ENCODE measurements around the gene SLK.

Gene SLK

DNA sequence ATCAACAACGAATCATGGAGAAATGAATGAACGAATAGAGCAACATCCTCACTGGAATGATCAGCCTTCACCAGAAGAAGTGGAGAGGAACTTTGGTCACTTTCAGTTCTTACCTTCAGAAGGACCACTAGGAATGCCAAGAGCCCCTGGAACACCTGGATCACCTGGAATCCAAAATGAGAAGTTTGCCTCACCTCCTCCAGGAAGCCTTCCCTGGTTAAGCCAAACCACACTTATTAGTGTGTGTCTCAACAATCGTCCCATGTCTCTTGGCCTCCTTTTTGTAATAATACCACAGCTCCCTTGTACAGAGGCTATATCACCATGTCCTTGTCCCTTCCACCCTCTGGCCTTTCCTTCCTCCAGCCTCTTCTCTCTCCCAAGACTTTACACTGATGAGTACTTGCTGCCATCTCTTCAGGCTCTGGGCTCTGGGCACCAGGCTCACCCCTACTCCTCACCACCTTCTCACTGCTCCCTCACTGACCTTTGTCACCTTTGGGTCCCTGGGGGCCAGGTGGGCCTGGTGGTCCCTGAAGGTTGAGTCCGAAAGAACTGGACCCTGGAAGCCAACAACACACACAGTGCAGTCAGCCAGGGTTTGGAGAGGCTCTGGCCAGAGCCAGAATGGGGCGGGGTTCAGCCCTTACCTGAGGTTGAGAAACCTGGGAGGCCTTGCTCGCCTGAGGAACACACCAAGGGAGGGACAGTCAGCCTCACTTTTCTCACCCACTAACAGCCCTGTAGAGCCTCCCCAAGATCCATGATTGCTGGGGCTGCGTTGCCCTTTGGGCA is 72.2 kb downstream of the SLK start:
- peaks cover 0 to 3% of the 10 kb centered on the region in 2 experiments for H3K36me3 ChIP-seq (ENCODE audit: control insufficient read depth in 1 of 2, insufficient read depth in 2 of 2, low read length in 2 of 2)
- no peak overlapping the region for H3K4ac ChIP-seq (ENCODE audit: low read depth, low read length)
- no peak overlapping the region for H2BK120ac ChIP-seq (ENCODE audit: insufficient read depth, low read length, poor library complexity)
- H4K12ac ChIP-seq (ENCODE audit: low read depth, low read length), result no peak overlapping the region
- no peak overlapping the region for H4K91ac ChIP-seq (ENCODE audit: low read depth, low read length)
- no peak overlapping the region for H3K4me2 ChIP-seq (ENCODE audit: low read length)
- no peak overlapping the region for H2AK5ac ChIP-seq (ENCODE audit: low read length)
- H3K27ac ChIP-seq (ENCODE audit: low read depth, low read length), result no peak overlapping the region
- H3K4me3 ChIP-seq (ENCODE audit: low read depth, low read length), result no peak overlapping the region
- H2BK5ac ChIP-seq (ENCODE audit: low read depth, low read length, poor library complexity), result no peak overlapping the region
- H3K79me1 ChIP-seq (ENCODE audit: low read length), result no peaks in the 10 kb centered on the region
- H3K27me3 ChIP-seq (ENCODE audit: insufficient read depth, low read length), result no peaks in the 10 kb centered on the region
- no peak overlapping the region for H3K23ac ChIP-seq (ENCODE audit: low read length)
- no peaks in the 10 kb centered on the region for H3K9me3 ChIP-seq (ENCODE audit: insufficient read depth, low read depth, low read length)
- WGBS (ENCODE audit: extremely low coverage, insufficient coverage, insufficient read length), result no CpG with 5 or more reads among the region's 7 CpGs
- no peaks in the 10 kb centered on the region for H3K4me1 ChIP-seq (ENCODE audit: control insufficient read depth in 1 of 2, insufficient read depth in 2 of 2, low read length in 2 of 2)
- no peak overlapping the region for H4K8ac ChIP-seq (ENCODE audit: low read depth, low read length)
- H3K79me2 ChIP-seq (ENCODE audit: control insufficient read depth, insufficient read depth, low read length, poor library complexity), result no peaks in the 10 kb centered on the region
- no peak overlapping the region for H3K14ac ChIP-seq (ENCODE audit: low read length)
- no peak overlapping the region for H2BK12ac ChIP-seq (ENCODE audit: low read length)
- H3K9ac ChIP-seq (ENCODE audit: low read length), result no peak overlapping the region
- no peak for DNase-seq
- H2AFZ ChIP-seq (ENCODE audit: insufficient read depth, low read length, poor library complexity), result no peak overlapping the region
- H3K18ac ChIP-seq (ENCODE audit: low read length), result no peak overlapping the region

DNA sequence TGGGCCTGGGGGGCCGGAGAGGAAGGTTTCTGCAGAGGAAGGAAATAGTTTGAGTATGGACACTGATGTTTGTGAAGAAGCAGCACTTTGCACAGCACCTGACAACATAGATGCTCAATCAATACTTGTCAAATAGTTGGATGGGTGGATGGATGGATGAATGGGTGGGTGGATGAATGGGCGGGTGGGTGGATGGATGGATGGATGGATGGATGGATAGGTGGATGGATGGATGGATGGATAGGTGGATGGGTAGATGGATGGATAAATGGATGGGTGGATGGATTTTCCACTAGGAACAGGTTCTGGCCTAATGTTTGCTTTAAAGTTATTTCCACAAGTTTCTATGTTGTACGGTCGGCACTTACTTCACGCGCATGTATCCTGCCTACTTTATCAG is 73.4 kb downstream of the SLK start:
- H3K4me2 ChIP-seq (ENCODE audit: low read length), result no peak overlapping the region
- no peak overlapping the region for H3K18ac ChIP-seq (ENCODE audit: low read length)
- DNase-seq, result no peak
- no peak overlapping the region for H3K23ac ChIP-seq (ENCODE audit: low read length)
- no peak overlapping the region for H2BK5ac ChIP-seq (ENCODE audit: low read depth, low read length, poor library complexity)
- no peak overlapping the region for H2BK12ac ChIP-seq (ENCODE audit: low read length)
- no peak overlapping the region for H3K27ac ChIP-seq (ENCODE audit: low read depth, low read length)
- no peak overlapping the region for H2AFZ ChIP-seq (ENCODE audit: insufficient read depth, low read length, poor library complexity)
- no peak overlapping the region for H2AK5ac ChIP-seq (ENCODE audit: low read length)
- H2BK120ac ChIP-seq (ENCODE audit: insufficient read depth, low read length, poor library complexity), result no peak overlapping the region
- H3K4ac ChIP-seq (ENCODE audit: low read depth, low read length), result no peak overlapping the region
- H4K91ac ChIP-seq (ENCODE audit: low read depth, low read length), result no peak overlapping the region
- no peaks in the 10 kb centered on the region for H3K79me1 ChIP-seq (ENCODE audit: low read length)
- no peaks in the 10 kb centered on the region for H3K9me3 ChIP-seq (ENCODE audit: insufficient read depth, low read depth, low read length)
- H3K9ac ChIP-seq (ENCODE audit: low read length), result no peak overlapping the region
- no peak overlapping the region for H3K14ac ChIP-seq (ENCODE audit: low read length)
- H3K4me3 ChIP-seq (ENCODE audit: low read depth, low read length), result no peak overlapping the region
- no peaks in the 10 kb centered on the region for H3K27me3 ChIP-seq (ENCODE audit: insufficient read depth, low read length)
- no peaks in the 10 kb centered on the region for H3K36me3 ChIP-seq (ENCODE audit: control insufficient read depth in 1 of 2, insufficient read depth in 2 of 2, low read length in 2 of 2)
- H4K12ac ChIP-seq (ENCODE audit: low read depth, low read length), result no peak overlapping the region
- no peak overlapping the region for H4K8ac ChIP-seq (ENCODE audit: low read depth, low read length)
- WGBS (ENCODE audit: extremely low coverage, insufficient coverage, insufficient read length), result no CpG with 5 or more reads among the region's 6 CpGs
- no peaks in the 10 kb centered on the region for H3K79me2 ChIP-seq (ENCODE audit: control insufficient read depth, insufficient read depth, low read length, poor library complexity)
- H3K4me1 ChIP-seq (ENCODE audit: control insufficient read depth in 1 of 2, insufficient read depth in 2 of 2, low read length in 2 of 2), result no peaks in the 10 kb centered on the region

DNA sequence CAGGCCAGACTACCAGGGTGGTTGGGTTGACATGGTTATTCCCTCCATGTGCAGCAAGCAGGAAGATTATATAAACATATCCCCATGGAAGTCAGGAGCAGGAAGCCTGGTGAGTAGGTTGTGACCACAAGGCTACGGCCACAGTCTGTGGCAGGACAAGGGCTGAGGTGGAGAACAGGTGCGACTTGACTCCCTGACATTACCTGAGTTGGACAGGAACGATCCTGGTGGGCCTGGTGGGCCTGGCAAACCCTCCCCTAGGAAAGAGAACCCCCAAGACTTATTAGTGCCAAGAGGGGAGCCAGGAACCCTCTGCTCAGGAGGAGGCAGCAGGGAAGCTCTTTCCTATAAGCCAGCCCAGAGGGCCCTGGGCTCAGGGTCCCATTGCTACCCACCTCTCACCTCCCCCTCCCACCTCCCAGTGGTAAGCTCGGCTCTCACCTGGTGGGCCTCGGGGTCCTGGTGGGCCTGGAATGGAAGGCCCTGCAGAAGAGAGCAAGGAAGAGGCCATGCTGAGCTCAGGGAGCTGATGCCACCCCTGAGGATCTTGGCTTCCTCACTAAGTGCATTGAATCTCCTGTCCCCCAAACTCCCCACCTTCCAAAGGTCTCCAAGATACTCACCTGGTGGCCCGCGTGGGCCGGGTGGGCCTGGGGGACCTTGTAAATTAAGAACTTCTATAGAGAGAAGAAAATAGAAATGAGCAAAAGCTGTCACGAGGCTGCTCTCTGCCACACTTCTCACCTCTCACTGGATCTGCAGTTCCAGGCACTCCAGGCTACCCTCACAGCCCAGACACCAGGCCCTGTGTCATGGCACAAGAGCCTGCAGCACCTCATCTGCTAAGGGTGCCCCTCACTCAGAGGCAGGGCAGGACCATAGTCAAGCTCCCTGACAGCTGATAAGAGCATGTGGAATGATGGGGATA is 74.2 kb downstream of the SLK start:
- no peak for DNase-seq
- H3K4me1 ChIP-seq (ENCODE audit: control insufficient read depth in 1 of 2, insufficient read depth in 2 of 2, low read length in 2 of 2), result no peaks in the 10 kb centered on the region
- H3K27me3 ChIP-seq (ENCODE audit: insufficient read depth, low read length), result no peaks in the 10 kb centered on the region
- no peak overlapping the region for H3K9ac ChIP-seq (ENCODE audit: low read length)
- H2AFZ ChIP-seq (ENCODE audit: insufficient read depth, low read length, poor library complexity), result no peak overlapping the region
- H4K91ac ChIP-seq (ENCODE audit: low read depth, low read length), result no peak overlapping the region
- no peaks in the 10 kb centered on the region for H3K36me3 ChIP-seq (ENCODE audit: control insufficient read depth in 1 of 2, insufficient read depth in 2 of 2, low read length in 2 of 2)
- no peaks in the 10 kb centered on the region for H3K79me2 ChIP-seq (ENCODE audit: control insufficient read depth, insufficient read depth, low read length, poor library complexity)
- H2BK12ac ChIP-seq (ENCODE audit: low read length), result no peak overlapping the region
- no peak overlapping the region for H2AK5ac ChIP-seq (ENCODE audit: low read length)
- no peak overlapping the region for H2BK5ac ChIP-seq (ENCODE audit: low read depth, low read length, poor library complexity)
- no peak overlapping the region for H2BK120ac ChIP-seq (ENCODE audit: insufficient read depth, low read length, poor library complexity)
- H3K18ac ChIP-seq (ENCODE audit: low read length), result no peak overlapping the region
- no peak overlapping the region for H3K4me2 ChIP-seq (ENCODE audit: low read length)
- no CpG with 5 or more reads among the region's 9 CpGs for WGBS (ENCODE audit: extremely low coverage, insufficient coverage, insufficient read length)
- H4K8ac ChIP-seq (ENCODE audit: low read depth, low read length), result no peak overlapping the region
- H3K79me1 ChIP-seq (ENCODE audit: low read length), result no peaks in the 10 kb centered on the region
- H3K4me3 ChIP-seq (ENCODE audit: low read depth, low read length), result no peak overlapping the region
- no peak overlapping the region for H3K4ac ChIP-seq (ENCODE audit: low read depth, low read length)
- no peak overlapping the region for H3K23ac ChIP-seq (ENCODE audit: low read length)
- H3K9me3 ChIP-seq (ENCODE audit: insufficient read depth, low read depth, low read length), result no peaks in the 10 kb centered on the region
- no peak overlapping the region for H3K27ac ChIP-seq (ENCODE audit: low read depth, low read length)
- H3K14ac ChIP-seq (ENCODE audit: low read length), result no peak overlapping the region
- H4K12ac ChIP-seq (ENCODE audit: low read depth, low read length), result no peak overlapping the region

DNA sequence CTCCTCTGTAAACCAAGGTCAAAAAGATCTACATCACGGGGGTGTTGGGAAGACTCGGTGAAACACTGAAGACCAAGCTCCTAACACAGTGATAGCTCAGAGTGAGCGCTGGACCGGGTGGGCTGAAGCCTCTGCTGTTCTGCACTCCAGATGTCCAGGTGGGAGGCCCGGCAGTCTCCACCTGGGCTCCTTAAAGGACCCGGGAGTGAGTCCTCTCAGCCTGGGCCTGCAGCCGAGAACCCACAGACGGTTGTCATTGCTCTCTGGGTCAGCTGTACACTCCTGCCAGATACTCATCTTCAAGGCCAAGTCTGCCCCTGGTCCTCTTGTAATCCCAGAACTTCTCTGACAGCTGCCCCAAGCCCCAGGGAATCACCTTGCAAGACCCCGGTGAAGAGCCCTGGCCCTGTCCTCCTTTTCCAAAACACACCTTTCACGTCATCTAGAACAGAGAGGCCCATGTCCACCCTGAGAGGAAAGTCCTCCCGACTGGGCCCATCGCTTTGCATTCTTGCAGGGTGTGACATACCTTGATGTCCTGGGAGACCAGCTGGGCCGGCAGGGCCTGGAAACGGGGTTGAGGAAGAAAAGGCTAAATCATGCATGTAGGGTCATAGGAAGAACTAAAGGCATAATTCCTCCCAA is 75.1 kb downstream of the SLK start:
- H4K8ac ChIP-seq (ENCODE audit: low read depth, low read length), result no peak overlapping the region
- H2BK120ac ChIP-seq (ENCODE audit: insufficient read depth, low read length, poor library complexity), result no peak overlapping the region
- H2AK5ac ChIP-seq (ENCODE audit: low read length), result no peak overlapping the region
- no peak overlapping the region for H3K4me3 ChIP-seq (ENCODE audit: low read depth, low read length)
- H3K36me3 ChIP-seq (ENCODE audit: control insufficient read depth in 1 of 2, insufficient read depth in 2 of 2, low read length in 2 of 2), result no peaks in the 10 kb centered on the region
- H3K18ac ChIP-seq (ENCODE audit: low read length), result no peak overlapping the region
- no peak overlapping the region for H3K23ac ChIP-seq (ENCODE audit: low read length)
- no peak overlapping the region for H2BK12ac ChIP-seq (ENCODE audit: low read length)
- no peaks in the 10 kb centered on the region for H3K27me3 ChIP-seq (ENCODE audit: insufficient read depth, low read length)
- no peaks in the 10 kb centered on the region for H3K4me1 ChIP-seq (ENCODE audit: control insufficient read depth in 1 of 2, insufficient read depth in 2 of 2, low read length in 2 of 2)
- H3K27ac ChIP-seq (ENCODE audit: low read depth, low read length), result no peak overlapping the region
- no peaks in the 10 kb centered on the region for H3K79me2 ChIP-seq (ENCODE audit: control insufficient read depth, insufficient read depth, low read length, poor library complexity)
- no peaks in the 10 kb centered on the region for H3K79me1 ChIP-seq (ENCODE audit: low read length)
- no peak overlapping the region for H3K9ac ChIP-seq (ENCODE audit: low read length)
- no CpG with 5 or more reads among the region's 14 CpGs for WGBS (ENCODE audit: extremely low coverage, insufficient coverage, insufficient read length)
- no peak overlapping the region for H2AFZ ChIP-seq (ENCODE audit: insufficient read depth, low read length, poor library complexity)
- no peak overlapping the region for H3K4me2 ChIP-seq (ENCODE audit: low read length)
- H3K4ac ChIP-seq (ENCODE audit: low read depth, low read length), result no peak overlapping the region
- no peak overlapping the region for H2BK5ac ChIP-seq (ENCODE audit: low read depth, low read length, poor library complexity)
- H3K9me3 ChIP-seq (ENCODE audit: insufficient read depth, low read depth, low read length), result no peaks in the 10 kb centered on the region
- no peak for DNase-seq
- H4K91ac ChIP-seq (ENCODE audit: low read depth, low read length), result no peak overlapping the region
- no peak overlapping the region for H3K14ac ChIP-seq (ENCODE audit: low read length)
- no peak overlapping the region for H4K12ac ChIP-seq (ENCODE audit: low read depth, low read length)

All from trophoblast cell (in vitro differentiated cells and primary cell).